ENCODE measurements around the gene CES3.

DNA sequence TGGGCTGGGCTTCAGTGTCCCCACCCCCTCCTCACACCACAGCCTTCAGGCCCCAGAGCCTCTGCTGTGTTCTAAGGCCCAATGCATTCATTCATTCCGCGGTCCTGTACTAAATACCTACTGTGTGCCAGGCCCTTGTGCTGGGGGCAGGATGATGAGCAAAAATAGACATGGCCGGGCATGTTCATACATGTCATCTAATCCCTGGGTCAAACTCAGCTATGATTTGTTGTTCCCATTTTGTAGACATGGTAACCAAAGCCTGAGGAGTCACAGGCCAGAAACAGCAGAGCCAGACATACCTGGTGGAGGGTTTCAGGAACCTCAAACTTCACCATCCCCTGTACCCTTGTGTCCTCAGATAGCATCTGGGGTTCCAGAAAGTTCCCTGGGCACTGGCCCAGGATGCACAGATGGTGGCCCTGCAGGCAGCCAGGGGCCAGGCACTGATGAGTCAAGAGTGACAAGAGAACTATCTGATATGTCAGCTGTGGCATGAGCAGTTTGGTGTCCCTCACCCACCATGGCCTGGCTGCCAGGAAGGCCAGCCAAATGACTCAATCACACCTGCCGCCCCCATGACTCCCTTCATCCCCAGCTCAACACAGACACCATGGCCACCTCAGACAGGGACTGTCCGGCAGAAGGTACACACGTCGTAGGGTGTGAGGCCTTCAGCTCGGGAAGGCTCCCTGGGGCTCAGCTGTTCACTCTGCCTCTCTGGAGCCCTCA lies 33.0 kb upstream of the CES3 start:
- TF ChIP-seq ZNF41 (CRISPR knock-in tag; conservative IDR thresholded peaks at IDR 0.05), result no peak
- TF ChIP-seq, protein P1, sequence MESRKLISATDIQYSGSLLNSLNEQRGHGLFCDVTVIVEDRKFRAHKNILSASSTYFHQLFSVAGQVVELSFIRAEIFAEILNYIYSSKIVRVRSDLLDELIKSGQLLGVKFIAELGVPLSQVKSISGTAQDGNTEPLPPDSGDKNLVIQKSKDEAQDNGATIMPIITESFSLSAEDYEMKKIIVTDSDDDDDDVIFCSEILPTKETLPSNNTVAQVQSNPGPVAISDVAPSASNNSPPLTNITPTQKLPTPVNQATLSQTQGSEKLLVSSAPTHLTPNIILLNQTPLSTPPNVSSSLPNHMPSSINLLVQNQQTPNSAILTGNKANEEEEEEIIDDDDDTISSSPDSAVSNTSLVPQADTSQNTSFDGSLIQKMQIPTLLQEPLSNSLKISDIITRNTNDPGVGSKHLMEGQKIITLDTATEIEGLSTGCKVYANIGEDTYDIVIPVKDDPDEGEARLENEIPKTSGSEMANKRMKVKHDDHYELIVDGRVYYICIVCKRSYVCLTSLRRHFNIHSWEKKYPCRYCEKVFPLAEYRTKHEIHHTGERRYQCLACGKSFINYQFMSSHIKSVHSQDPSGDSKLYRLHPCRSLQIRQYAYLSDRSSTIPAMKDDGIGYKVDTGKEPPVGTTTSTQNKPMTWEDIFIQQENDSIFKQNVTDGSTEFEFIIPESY (CRISPR knock-in tag; IDR thresholded peaks at IDR 0.05), result no peak
- no peak for TF ChIP-seq RAD21 (CRISPR knock-in tag; conservative IDR thresholded peaks at IDR 0.05 in 1 of 2, IDR thresholded peaks at IDR 0.05 in 1 of 2)
- no peak for TF ChIP-seq TEAD1 (CRISPR knock-in tag; IDR thresholded peaks at IDR 0.05)
- no peak for TF ChIP-seq CREB1 (IDR thresholded peaks at IDR 0.05)
- no peak for TF ChIP-seq CREB1 (CRISPR knock-in tag; IDR thresholded peaks at IDR 0.05)
- no peak for TF ChIP-seq ZNF586 (CRISPR knock-in tag; conservative IDR thresholded peaks at IDR 0.05)
- no peak for TF ChIP-seq GTF2F1 (IDR thresholded peaks at IDR 0.05; ENCODE audit: low read depth, low read length)
- TF ChIP-seq POLR2A (conservative IDR thresholded peaks at IDR 0.05), result no peak
- no peak for TF ChIP-seq SMC3 (conservative IDR thresholded peaks at IDR 0.05; ENCODE audit: insufficient read depth, low read depth, low read length)
- no peak for TF ChIP-seq TAL1 (IDR thresholded peaks at IDR 0.05)
- TF ChIP-seq, protein P2, sequence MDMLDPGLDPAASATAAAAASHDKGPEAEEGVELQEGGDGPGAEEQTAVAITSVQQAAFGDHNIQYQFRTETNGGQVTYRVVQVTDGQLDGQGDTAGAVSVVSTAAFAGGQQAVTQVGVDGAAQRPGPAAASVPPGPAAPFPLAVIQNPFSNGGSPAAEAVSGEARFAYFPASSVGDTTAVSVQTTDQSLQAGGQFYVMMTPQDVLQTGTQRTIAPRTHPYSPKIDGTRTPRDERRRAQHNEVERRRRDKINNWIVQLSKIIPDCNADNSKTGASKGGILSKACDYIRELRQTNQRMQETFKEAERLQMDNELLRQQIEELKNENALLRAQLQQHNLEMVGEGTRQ (CRISPR knock-in tag; IDR thresholded peaks at IDR 0.05), result no peak
- TF ChIP-seq HNRNPK (IDR thresholded peaks at IDR 0.05; ENCODE audit: low read depth, low read length, poor library complexity, severe bottlenecking), result no peak
- TF ChIP-seq ZNF274 (IDR thresholded peaks at IDR 0.05; ENCODE audit: borderline replicate concordance, low read depth, low read length), result no peak
- no peak for TF ChIP-seq ZBTB11 (CRISPR knock-in tag; IDR thresholded peaks at IDR 0.05)

Measured in K562 (cell line).